Karpas-422 (cell line): Measurements from ENCODE around the gene FAM83F. TPM values are rescaled to one million over a fixed set of nuclear protein-coding genes. Genes with fewer than 3 reads are reported as not detected.
"Not testable (repeated sequence)": the region's sequence is repeated elsewhere in the genome, so short reads cannot be mapped to it uniquely, and the experiment has no call there.

Experiments used
- DNase-seq: peaks from one replicate; pipeline ENCODE4 v3.0.0-alpha.2; 2015
- H2AFZ ChIP-seq: fragments of 200-600 bp; sonication (generic); 2 replicates; pipeline ENCODE4 v1.6.1; 2014; ENCODE audit warnings: antibody characterized with exemption, low read length, mixed read lengths
- H3K27ac ChIP-seq: fragments of 200-600 bp; sonication (generic); 2 replicates; pipeline ENCODE4 v1.5.1; 2014; ENCODE audit warnings: mild to moderate bottlenecking, low read length, moderate library complexity
- H3K27me3 ChIP-seq: fragments of 200-600 bp; sonication (generic); 2 replicates; pipeline ENCODE4 v1.6.1; 2014; ENCODE audit warnings: low read length, mixed read lengths
- H3K36me3 ChIP-seq: fragments of 200-600 bp; sonication (generic); 2 replicates; pipeline ENCODE4 v1.6.1; 2014; ENCODE audit warnings: low read length, mixed read lengths; ENCODE audit not compliant: insufficient read depth
- H3K4me1 ChIP-seq: fragments of 200-600 bp; sonication (generic); 2 replicates; pipeline ENCODE4 v1.6.1; 2014; ENCODE audit warnings: mild to moderate bottlenecking, low read length, mixed read lengths
- H3K4me2 ChIP-seq: fragments of 200-600 bp; sonication (generic); 2 replicates; pipeline ENCODE4 v1.6.1; 2014; ENCODE audit warnings: low read length, low read depth, mild to moderate bottlenecking; ENCODE audit not compliant: poor library complexity, severe bottlenecking
- H3K4me3 ChIP-seq: fragments of 200-600 bp; sonication (generic); 2 replicates; pipeline ENCODE4 v1.5.1; 2014; ENCODE audit warnings: mild to moderate bottlenecking, antibody characterized with exemption, low read length, mixed read lengths
- H3K79me2 ChIP-seq: fragments of 200-600 bp; sonication (generic); 2 replicates; pipeline ENCODE4 v1.6.1; 2014; ENCODE audit warnings: mild to moderate bottlenecking, low read length, mixed read lengths
- H3K9ac ChIP-seq: fragments of 200-600 bp; sonication (generic); 2 replicates; pipeline ENCODE4 v1.6.0; 2014; ENCODE audit warnings: low read length
- H3K9me2 ChIP-seq: fragments of 200-600 bp; sonication (generic), shearing (Covaris generic); replicated peaks from 2 replicates; pipeline ENCODE4 v1.6.0; 2014; ENCODE audit warnings: mild to moderate bottlenecking, low read length, moderate library complexity; ENCODE audit not compliant: insufficient read depth
- H3K9me3 ChIP-seq: fragments of 300-700, 200-600 bp; sonication (generic); 2 replicates; pipeline ENCODE4 v1.6.1; 2014; ENCODE audit warnings: low read length, mixed read lengths
- H4K20me1 ChIP-seq: fragments of 200-600 bp; sonication (generic); 2 replicates; pipeline ENCODE4 v1.6.1; 2014; ENCODE audit warnings: mild to moderate bottlenecking, antibody characterized with exemption, low read length, low read depth; ENCODE audit not compliant: insufficient read depth
- total RNA-seq: library from RNA; depleted of rRNA; stranded (reverse); fragments of >200 nt; shearing (Covaris generic); gene quantifications from 2 replicates; pipeline ENCODE4 v1.2.3, GENCODE V29; 2014; ENCODE audit warnings: low replicate concordance

The FAM83F gene
- total RNA-seq, 1 experiment from 2014 or later, result 0.07 TPM

GRCh38 chr22:39985383-39986035 is 9.2 kb upstream of the FAM83F start:
- Histone ChIP-seq H3K79me2 (no peaks in the 10 kb centered on the region), H4K20me1 (no peaks in the 10 kb centered on the region), H3K27me3 (no peaks in the 10 kb centered on the region), H3K4me1 (no peaks in the 10 kb centered on the region), H3K9me2 (no peaks in the 10 kb centered on the region), H3K27ac (no peak overlapping the region), H3K9ac (no peak overlapping the region), H2AFZ (no peak overlapping the region), H3K36me3 (no peaks in the 10 kb centered on the region), H3K9me3 (no peaks in the 10 kb centered on the region), H3K4me3 (no peak overlapping the region), H3K4me2 (no peak overlapping the region)
- DNase-seq, result no peak

GRCh38 chr22:39988386-39989114 is 6.2 kb upstream of the FAM83F start:
- Histone ChIP-seq H3K9me3 (no peaks in the 10 kb centered on the region), H2AFZ (no peak overlapping the region), H3K36me3 (no peaks in the 10 kb centered on the region), H3K4me3 (no peak overlapping the region), H3K4me2 (no peak overlapping the region), H3K4me1 (no peaks in the 10 kb centered on the region), H3K9me2 (no peaks in the 10 kb centered on the region), H3K9ac (no peak overlapping the region), H4K20me1 (no peaks in the 10 kb centered on the region), H3K27ac (no peak overlapping the region), H3K27me3 (no peaks in the 10 kb centered on the region), H3K79me2 (no peaks in the 10 kb centered on the region)
- DNase-seq, result no peak

GRCh38 chr22:39989633-39990032 is 5.1 kb upstream of the FAM83F start:
- DNase-seq, result no peak
- no peaks in the 10 kb centered on the region for H4K20me1 ChIP-seq
- no peaks in the 10 kb centered on the region for H3K4me1 ChIP-seq
- H3K27me3 ChIP-seq, result no peaks in the 10 kb centered on the region
- H3K9me3 ChIP-seq, result no peaks in the 10 kb centered on the region
- H3K9me2 ChIP-seq, result no peaks in the 10 kb centered on the region
- H3K4me2 ChIP-seq, result no peak overlapping the region
- H3K36me3 ChIP-seq, result no peaks in the 10 kb centered on the region
- H3K27ac ChIP-seq, result no peak overlapping the region
- H2AFZ ChIP-seq, result no peak overlapping the region
- no peak overlapping the region for H3K4me3 ChIP-seq
- no peaks in the 10 kb centered on the region for H3K79me2 ChIP-seq
- H3K9ac ChIP-seq, result no peak overlapping the region

- no peaks in the 10 kb centered on the region for H3K9me2 ChIP-seq
- no peak overlapping the region for H3K4me2 ChIP-seq
- no peaks in the 10 kb centered on the region for H3K79me2 ChIP-seq
- no peak overlapping the region for H3K9ac ChIP-seq
- no peak overlapping the region for H3K27ac ChIP-seq
- no peak overlapping the region for H3K4me3 ChIP-seq
- H4K20me1 ChIP-seq, result no peaks in the 10 kb centered on the region
- H3K9me3 ChIP-seq, result no peaks in the 10 kb centered on the region
- DNase-seq, result no peak
- no peaks in the 10 kb centered on the region for H3K4me1 ChIP-seq
- no peaks in the 10 kb centered on the region for H3K36me3 ChIP-seq
- H2AFZ ChIP-seq, result no peak overlapping the region
- H3K27me3 ChIP-seq, result no peaks in the 10 kb centered on the region
These were observed 4.1 kb upstream of the FAM83F start for GRCh38 chr22:39990686-39991085.

- Histone ChIP-seq H3K9me2 (no peaks in the 10 kb centered on the region), H4K20me1 (no peaks in the 10 kb centered on the region), H3K9me3 (no peaks in the 10 kb centered on the region), H2AFZ (no peak overlapping the region), H3K27me3 (no peaks in the 10 kb centered on the region), H3K79me2 (no peaks in the 10 kb centered on the region), H3K4me3 (no peak overlapping the region), H3K4me1 (no peaks in the 10 kb centered on the region), H3K27ac (no peak overlapping the region), H3K36me3 (no peaks in the 10 kb centered on the region), H3K9ac (no peak overlapping the region), H3K4me2 (no peak overlapping the region)
- DNase-seq, result no peak
These were observed 3.4 kb upstream of the FAM83F start for GRCh38 chr22:39991159-39991860.

GRCh38 chr22:39992088-39992826 is 2.5 kb upstream of the FAM83F start:
- Histone ChIP-seq H3K4me3 (no peak overlapping the region), H3K9ac (no peak overlapping the region)

GRCh38 chr22:39992894-39993293 is 1.9 kb upstream of the FAM83F start:
- not testable (repeated sequence) for H3K79me2 ChIP-seq, H2AFZ ChIP-seq, H3K9ac ChIP-seq, H3K4me1 ChIP-seq, H3K9me2 ChIP-seq, H3K27me3 ChIP-seq, H3K9me3 ChIP-seq, H3K4me3 ChIP-seq, H4K20me1 ChIP-seq, H3K36me3 ChIP-seq, DNase-seq, H3K4me2 ChIP-seq, H3K27ac ChIP-seq

More at GRCh38 chr22:39992088-39992826, 2.5 kb upstream of the FAM83F start:
- no peak overlapping the region for H3K4me2 ChIP-seq
- H3K9me3 ChIP-seq, result no peaks in the 10 kb centered on the region
- H4K20me1 ChIP-seq, result no peaks in the 10 kb centered on the region
- no peaks in the 10 kb centered on the region for H3K79me2 ChIP-seq
- H3K27me3 ChIP-seq, result no peaks in the 10 kb centered on the region
- H2AFZ ChIP-seq, result no peak overlapping the region
- no peaks in the 10 kb centered on the region for H3K4me1 ChIP-seq
- H3K9me2 ChIP-seq, result no peaks in the 10 kb centered on the region
- no peak overlapping the region for H3K27ac ChIP-seq
- H3K36me3 ChIP-seq, result no peaks in the 10 kb centered on the region
- DNase-seq, result no peak

GRCh38 chr22:39994041-39994565 is 651 bp upstream of the FAM83F start:
- H3K4me3 ChIP-seq, result no peak overlapping the region
- H3K4me1 ChIP-seq, result no peaks in the 10 kb centered on the region
- no peak overlapping the region for H3K27ac ChIP-seq
- H3K27me3 ChIP-seq, result no peaks in the 10 kb centered on the region
- no peaks in the 10 kb centered on the region for H3K9me2 ChIP-seq
- H3K36me3 ChIP-seq, result no peaks in the 10 kb centered on the region
- no peaks in the 10 kb centered on the region for H3K9me3 ChIP-seq
- H4K20me1 ChIP-seq, result no peaks in the 10 kb centered on the region
- H2AFZ ChIP-seq, result no peak overlapping the region
- H3K9ac ChIP-seq, result no peak overlapping the region
- no peak for DNase-seq
- H3K79me2 ChIP-seq, result no peaks in the 10 kb centered on the region
- H3K4me2 ChIP-seq, result no peak overlapping the region
